ENCODE measurements around the gene PEX11B. TPM values are rescaled to one million over a fixed set of nuclear protein-coding genes. Genes with fewer than 3 reads are reported as not detected.

PEX11B gene
- 27.4 and 27.5 TPM in 2 replicates for total RNA-seq

DNA sequence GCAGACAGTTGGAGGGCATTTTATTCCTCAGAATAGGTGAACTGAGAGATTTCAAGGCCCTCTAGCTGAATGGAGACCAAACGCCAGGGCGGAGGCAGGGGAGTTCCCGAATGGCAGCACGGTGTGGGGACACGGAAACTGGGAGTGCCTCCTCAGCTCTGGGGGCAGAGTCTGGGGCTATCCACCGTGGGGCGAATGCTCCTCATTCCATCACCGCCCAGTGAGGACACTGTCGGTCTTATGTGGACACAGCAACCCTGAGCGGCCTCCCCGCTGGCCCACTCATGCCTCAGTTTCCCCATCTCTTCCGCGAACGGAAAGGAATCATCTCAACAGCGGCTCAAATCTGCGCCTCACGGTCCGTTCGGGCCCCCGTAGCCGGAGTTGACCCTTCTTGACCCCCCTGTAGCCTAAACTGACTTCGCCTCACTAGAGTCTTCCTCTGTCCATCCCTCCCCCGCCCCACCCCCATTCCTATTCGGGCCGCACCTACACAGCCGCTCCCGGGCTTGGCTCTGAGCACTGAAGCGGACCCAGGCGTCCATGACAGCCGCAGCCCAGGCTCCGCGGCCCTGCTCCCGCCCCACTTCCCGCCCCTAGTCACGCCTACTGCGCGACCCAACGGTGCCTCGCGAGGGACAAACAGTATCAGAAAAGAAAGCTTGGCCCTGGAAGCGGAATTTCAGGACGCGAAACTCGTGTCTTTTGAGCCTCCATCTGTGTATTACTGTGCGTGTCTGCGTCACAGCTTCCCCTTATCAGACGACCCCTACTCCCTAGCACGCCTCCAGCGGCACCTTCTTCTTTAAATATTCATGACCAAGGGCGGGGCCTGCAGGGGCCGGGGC, at the start of gene PEX11B:
Gene PEX11B, minus strand, starts transcription at position 574 of the 848 bp plus-strand sequence. Its CDS starts 29 bp downstream, at position 545.

GRCh38 chr1:145964328-145965118, 46.0 kb upstream of the PEX11B start, which contains the start of the genes ANKRD34A and POLR3GL:
TSS of gene ANKRD34A (minus strand) at chr1:145964575. CDS start at chr1:145961759, 2,816 bp downstream.
TSS of gene POLR3GL (plus strand) at chr1:145964690. CDS start at chr1:145974866, 10,176 bp downstream.

DNA sequence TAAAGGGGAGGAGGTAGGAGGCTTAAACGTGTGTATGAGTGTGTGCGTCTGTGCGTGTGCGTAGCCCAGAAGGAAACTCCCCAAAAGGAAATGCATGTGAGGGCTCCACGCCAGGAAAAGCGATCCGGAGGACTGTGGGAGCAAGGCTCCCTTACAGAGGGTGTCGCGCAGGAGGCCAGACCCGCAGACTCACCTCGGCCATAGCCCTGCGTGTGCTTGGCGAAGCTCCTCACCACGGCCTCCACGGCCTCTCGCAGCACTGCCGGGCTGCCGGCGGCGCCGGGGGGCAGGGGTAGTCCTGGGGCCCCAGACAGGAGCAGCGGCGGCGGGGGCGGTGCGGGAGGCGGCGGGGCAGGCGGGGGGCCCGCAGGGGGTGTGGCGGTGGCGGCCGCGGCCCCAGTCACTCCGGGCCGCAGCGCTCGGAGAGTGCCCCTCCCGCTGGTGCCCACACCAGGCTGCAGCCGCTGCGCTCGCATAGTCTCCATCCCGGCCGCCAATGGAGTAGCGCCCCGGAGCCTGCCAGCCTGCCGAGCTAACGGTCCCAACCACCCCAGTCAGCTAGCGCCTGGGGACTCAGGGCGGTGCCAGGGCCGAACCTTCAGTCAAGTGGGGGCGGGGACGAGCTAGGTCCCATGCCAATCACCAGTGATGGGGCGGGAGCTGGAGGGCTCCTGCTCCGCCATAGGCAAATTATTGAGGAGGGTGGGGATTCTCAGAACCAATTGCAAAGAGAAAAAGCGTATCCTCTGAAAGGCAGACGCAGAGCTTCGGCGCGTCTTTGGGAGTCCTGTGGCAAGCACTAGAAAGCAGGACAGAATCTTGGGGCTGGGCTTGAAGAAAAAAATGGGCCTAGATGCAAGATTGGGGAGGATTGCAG, 39.2 kb upstream of the PEX11B start, which contains the start of gene LIX1L:
Gene LIX1L, minus strand, starts transcription at position 575 of the 877 bp plus-strand sequence. Its CDS starts 90 bp downstream, at position 485.

GRCh38 chr1:145927063-145927886, 8.8 kb upstream of the PEX11B start, which contains the start of gene RBM8A:
TSS of gene RBM8A (minus strand) at chr1:145927484. CDS start at chr1:145927426, 58 bp downstream.

DNA sequence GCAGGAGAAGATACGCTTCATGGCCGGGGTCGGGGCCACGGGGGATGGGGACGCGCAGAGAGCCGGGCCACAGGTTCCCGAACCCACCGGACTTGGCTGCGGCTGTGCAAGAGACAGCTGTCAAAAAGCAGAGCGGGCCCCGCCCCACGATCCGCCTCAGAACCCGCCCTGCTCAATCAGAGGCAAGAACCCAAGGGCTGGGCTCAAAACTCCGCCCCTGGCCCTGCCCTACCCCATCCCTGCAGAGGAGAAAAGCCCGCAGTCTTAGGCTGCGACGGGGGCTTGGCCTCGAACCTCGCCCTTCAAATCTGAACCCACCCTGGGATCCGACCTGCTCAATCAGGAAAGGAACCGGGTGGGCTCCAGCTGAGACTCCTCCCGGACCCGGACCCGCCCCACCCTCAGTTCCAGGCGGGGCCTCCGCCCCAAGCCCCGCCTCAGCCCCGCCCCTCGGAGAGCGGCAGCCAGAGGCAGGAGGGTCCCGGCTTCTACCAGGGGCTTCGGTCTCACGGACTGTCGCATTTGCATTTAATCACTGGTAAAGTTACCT, 32.7 kb downstream of the PEX11B start, which contains the start of gene ANKRD35:
Gene ANKRD35, minus strand, starts transcription at position 129 of the 550 bp plus-strand sequence. Its CDS starts 108 bp downstream, at position 21.

Other genes with a start within 250 kb of the PEX11B start
- 0.22 and 1.1 TPM in 2 replicates for gene PDZK1, start 211.3 kb downstream of the PEX11B start, total RNA-seq
- gene CD160, start 199.2 kb downstream of the PEX11B start, total RNA-seq, result not detected in 2 replicates
- gene RNF115, start 94.6 kb downstream of the PEX11B start, total RNA-seq, result 12.5 and 18.9 TPM in 2 replicates
- gene POLR3C, start 94.5 kb downstream of the PEX11B start, total RNA-seq, result 57.7 and 112 TPM in 2 replicates
- gene NUDT17, start 73.1 kb downstream of the PEX11B start, total RNA-seq, result 3.3 and 5.3 TPM in 2 replicates
- gene PIAS3, start 59.6 kb downstream of the PEX11B start, total RNA-seq, result 25.6 and 26.3 TPM in 2 replicates
- gene ANKRD35, start 32.9 kb downstream of the PEX11B start, total RNA-seq, result 0.22 and 0.57 TPM in 2 replicates
- 1.1 and 5.4 TPM in 2 replicates for gene ITGA10, start 8.7 kb downstream of the PEX11B start, total RNA-seq
- gene RBM8A, start 8.8 kb upstream of the PEX11B start, total RNA-seq, result 96.9 and 183 TPM in 2 replicates
- gene LIX1L, start 39.3 kb upstream of the PEX11B start, total RNA-seq, result 27.8 and 43.1 TPM in 2 replicates
- gene ANKRD34A, start 45.9 kb upstream of the PEX11B start, total RNA-seq, result 0.44 and 3.1 TPM in 2 replicates
- gene POLR3GL, start 46.0 kb upstream of the PEX11B start, total RNA-seq, result 11.0 and 14.4 TPM in 2 replicates
- 5.2 and 12.7 TPM in 2 replicates for gene TXNIP, start 77.9 kb upstream of the PEX11B start, total RNA-seq
- not detected in 2 replicates for gene HJV, start 103.0 kb upstream of the PEX11B start, total RNA-seq
- 0.86 and 3.5 TPM in 2 replicates for gene NBPF10, start 226.1 kb upstream of the PEX11B start, total RNA-seq

Measured in placental pericyte (primary cell).